Measurements from ENCODE around the gene EPHA1. TPM values are rescaled to one million over a fixed set of nuclear protein-coding genes. Genes with fewer than 3 reads are reported as not detected.

EPHA1 gene
- total RNA-seq, 4 donors from 2014 or later, result 0.87 to 3.6 TPM; not detected in 2

DNA sequence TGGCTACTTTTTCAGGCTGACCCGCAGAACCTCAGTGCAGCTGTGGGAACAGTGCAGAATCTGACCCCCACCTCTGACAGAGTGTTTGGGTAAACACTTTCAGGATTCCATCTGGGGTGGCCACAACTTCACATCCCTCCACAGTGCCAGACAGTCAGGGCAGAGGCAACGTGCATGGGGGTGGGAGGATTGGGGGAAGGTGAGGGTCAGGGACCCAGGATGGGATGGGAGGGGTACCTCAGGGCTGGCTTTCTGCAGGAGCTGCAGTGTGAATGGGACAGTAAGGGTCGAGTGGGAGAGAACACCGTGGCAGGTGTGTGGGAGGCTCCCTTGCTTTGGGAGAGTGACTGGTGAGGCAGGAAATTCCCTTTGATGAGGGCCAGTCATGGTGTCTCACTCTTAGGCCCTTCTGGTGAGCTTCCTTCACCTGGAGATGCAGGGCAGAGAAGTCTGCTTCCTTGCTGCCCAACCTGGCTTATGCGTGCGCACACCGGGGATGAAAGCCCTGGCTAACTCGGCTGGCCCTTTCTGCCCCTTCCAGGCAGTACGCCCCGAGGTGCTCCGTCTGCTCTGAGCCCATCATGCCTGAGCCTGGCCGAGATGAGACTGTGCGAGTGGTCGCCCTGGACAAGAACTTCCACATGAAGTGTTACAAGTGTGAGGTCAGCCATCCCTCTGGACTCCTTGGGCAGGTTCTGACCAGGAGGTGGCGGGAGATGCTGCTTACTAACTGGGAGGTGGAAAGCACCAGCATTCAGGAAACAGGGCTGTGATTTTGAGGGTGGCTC, 19.1 kb downstream of the EPHA1 start:
- Histone ChIP-seq H3K36me3 (peaks cover 0 to 42% (median 12%) of the 10 kb centered on the region in 3 donors), H3K4me1 (peaks cover 4 to 93% (median 55%) of the 10 kb centered on the region in 4 donors)

DNA sequence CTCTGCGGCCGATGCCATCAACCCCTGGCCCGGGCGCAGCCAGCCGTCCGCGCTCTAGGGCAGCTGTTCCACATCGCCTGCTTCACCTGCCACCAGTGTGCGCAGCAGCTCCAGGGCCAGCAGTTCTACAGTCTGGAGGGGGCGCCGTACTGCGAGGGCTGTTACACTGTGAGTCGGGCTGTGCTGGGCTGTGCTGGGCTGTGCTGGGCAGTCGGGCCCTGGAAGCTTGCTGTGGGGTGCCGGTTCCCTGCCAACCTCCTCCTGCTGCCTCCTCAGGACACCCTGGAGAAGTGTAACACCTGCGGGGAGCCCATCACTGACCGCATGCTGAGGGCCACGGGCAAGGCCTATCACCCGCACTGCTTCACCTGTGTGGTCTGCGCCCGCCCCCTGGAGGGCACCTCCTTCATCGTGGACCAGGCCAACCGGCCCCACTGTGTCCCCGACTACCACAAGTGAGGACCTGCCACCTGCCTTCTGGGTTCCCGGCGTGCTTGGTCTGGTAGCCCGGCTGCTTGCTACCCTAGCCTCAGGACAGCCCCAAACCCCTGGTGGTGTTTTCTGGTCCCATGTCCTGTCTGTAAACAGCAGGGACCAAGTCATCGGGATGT, 20.1 kb downstream of the EPHA1 start:
- H3K4me1 ChIP-seq, result peaks cover 4 to 99% (median 62%) of the 10 kb centered on the region in 4 donors
- no peaks in the 10 kb centered on the region for H3K27me3 ChIP-seq
- H3K9me3 ChIP-seq, result no peaks in the 10 kb centered on the region
- no peak for TF ChIP-seq POLR2A (IDR thresholded peaks at IDR 0.05)
- TF ChIP-seq EP300 (IDR thresholded peaks at IDR 0.05), result no peak
- TF ChIP-seq, protein P1, sequence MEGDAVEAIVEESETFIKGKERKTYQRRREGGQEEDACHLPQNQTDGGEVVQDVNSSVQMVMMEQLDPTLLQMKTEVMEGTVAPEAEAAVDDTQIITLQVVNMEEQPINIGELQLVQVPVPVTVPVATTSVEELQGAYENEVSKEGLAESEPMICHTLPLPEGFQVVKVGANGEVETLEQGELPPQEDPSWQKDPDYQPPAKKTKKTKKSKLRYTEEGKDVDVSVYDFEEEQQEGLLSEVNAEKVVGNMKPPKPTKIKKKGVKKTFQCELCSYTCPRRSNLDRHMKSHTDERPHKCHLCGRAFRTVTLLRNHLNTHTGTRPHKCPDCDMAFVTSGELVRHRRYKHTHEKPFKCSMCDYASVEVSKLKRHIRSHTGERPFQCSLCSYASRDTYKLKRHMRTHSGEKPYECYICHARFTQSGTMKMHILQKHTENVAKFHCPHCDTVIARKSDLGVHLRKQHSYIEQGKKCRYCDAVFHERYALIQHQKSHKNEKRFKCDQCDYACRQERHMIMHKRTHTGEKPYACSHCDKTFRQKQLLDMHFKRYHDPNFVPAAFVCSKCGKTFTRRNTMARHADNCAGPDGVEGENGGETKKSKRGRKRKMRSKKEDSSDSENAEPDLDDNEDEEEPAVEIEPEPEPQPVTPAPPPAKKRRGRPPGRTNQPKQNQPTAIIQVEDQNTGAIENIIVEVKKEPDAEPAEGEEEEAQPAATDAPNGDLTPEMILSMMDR (IDR thresholded peaks at IDR 0.05), result no peak
- H3K4me3 ChIP-seq, result no peak overlapping the region
- DNase-seq (ENCODE audit: low spot score in 2 of 2), result no peak
- WGBS, 2 donors, result 90 to 91% methylated on average over 24 to 28 of the region's 28 CpGs
- peak overlapping the region in 2 of 4 donors; percentile 29 to 99 for H3K27ac ChIP-seq
- peaks cover 0 to 42% (median 12%) of the 10 kb centered on the region in 3 donors for H3K36me3 ChIP-seq

More for the DNA sequence above, 19.1 kb downstream of the EPHA1 start:
- Histone ChIP-seq H3K4me3 (no peak overlapping the region), H3K9me3 (no peaks in the 10 kb centered on the region), H3K27me3 (no peaks in the 10 kb centered on the region), H3K27ac (peak overlapping the region in 2 of 4 donors; percentile 29 to 92)
- no peak for DNase-seq (ENCODE audit: low spot score in 2 of 2)
- TF ChIP-seq EP300 (IDR thresholded peaks at IDR 0.05) (no peak), POLR2A (IDR thresholded peaks at IDR 0.05) (no peak)
- TF ChIP-seq, protein P1 (IDR thresholded peaks at IDR 0.05), result no peak
- 84 to 86% methylated on average over 15 of the region's 15 CpGs for WGBS, 2 donors

DNA sequence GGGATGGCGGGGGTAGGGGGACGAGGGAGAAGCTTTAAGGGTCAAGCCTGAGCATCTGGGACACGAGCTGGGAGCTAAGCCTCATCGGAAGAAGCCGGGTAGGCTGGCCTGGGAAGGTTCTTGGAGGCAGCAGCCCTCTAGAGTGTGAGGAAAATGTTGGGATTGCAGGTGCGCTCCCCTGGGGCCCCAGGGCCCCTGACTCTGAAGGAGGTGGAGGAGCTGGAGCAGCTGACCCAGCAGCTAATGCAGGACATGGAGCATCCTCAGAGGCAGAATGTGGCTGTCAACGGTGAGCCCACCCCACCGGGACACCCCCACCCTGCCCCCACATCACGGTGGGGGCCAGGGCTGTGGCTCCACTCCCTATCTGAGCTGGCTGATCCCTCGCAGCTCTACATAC, 20.6 kb downstream of the EPHA1 start:
- Histone ChIP-seq H3K27ac (peak overlapping the region in 1 of 4 donors; percentile 99), H3K4me1 (peaks cover 4 to 99% (median 62%) of the 10 kb centered on the region in 4 donors), H3K36me3 (peaks cover 0 to 42% (median 12%) of the 10 kb centered on the region in 3 donors), H3K4me3 (no peak overlapping the region), H3K27me3 (no peaks in the 10 kb centered on the region), H3K9me3 (no peaks in the 10 kb centered on the region)
- TF ChIP-seq POLR2A (IDR thresholded peaks at IDR 0.05) (no peak), EP300 (IDR thresholded peaks at IDR 0.05) (no peak)
- TF ChIP-seq, protein P1 (IDR thresholded peaks at IDR 0.05), result no peak
- 76 to 83% methylated on average over 9 to 10 of the region's 10 CpGs for WGBS, 2 donors
- no peak for DNase-seq (ENCODE audit: low spot score in 2 of 2)

DNA sequence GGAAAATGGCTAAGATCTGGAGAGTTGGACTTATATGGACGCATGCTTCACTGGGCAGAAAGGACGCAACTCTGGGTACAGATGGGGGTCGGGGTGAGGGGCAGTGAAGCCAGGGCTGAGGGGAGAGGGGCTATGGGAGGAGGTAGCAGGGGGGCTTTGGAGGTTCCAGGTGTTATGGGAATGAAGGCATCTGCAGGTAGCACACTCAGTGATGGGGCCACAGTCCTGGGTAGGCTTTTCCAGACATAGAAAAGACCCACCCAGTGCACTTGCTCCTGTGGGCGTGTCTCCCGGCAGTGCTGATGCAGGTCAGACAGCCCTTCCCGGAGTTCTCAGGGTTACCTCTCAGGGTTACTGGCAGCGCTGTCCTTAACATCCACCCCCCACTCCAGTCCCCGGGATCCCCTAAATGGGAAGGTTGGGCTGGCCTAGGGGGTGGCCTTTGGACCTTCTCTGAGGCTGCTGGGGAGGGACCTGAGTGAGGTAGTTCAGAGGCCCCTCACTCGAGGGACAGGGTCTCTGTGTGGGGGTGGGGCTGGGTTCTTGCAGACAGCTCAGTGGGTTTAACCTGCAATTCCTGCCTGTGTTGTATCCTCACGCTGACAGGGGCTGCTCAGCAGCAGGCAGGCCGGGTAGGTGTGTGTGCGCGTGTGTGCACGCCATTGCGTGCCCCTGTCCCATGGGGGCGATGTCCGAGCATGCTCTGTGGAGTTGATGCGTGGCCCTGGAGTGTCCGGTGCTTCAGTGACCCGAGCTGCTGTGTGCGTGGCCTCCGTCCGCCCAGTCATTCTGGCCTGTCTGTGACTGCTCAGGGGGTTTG, 21.3 kb downstream of the EPHA1 start:
- Histone ChIP-seq H3K27ac (peak overlapping the region in 3 of 4 donors; percentile 32 to 99 (median 45)), H3K9me3 (no peaks in the 10 kb centered on the region), H3K4me3 (no peak overlapping the region), H3K4me1 (peaks cover 4 to 99% (median 60%) of the 10 kb centered on the region in 4 donors), H3K27me3 (no peaks in the 10 kb centered on the region), H3K36me3 (peaks cover 0 to 42% (median 12%) of the 10 kb centered on the region in 3 donors)
- DNase-seq (ENCODE audit: low spot score in 2 of 2), result no peak
- TF ChIP-seq EP300 (IDR thresholded peaks at IDR 0.05) (no peak), POLR2A (IDR thresholded peaks at IDR 0.05) (no peak)
- TF ChIP-seq, protein P1 (IDR thresholded peaks at IDR 0.05), result no peak
- WGBS, 2 donors, result 75 to 77% methylated on average over 8 to 22 of the region's 23 CpGs

All from tibial nerve (tissue), 4 donors.